DMS79 treated with DMSO at 0.1 percent for 48 hours (cell line): Measurements from ENCODE around the gene GPR55.
A peak's percentile ranks its signal among the peaks of the same experiment; 100 is the strongest.

Source experiments
- DNase-seq: peaks from one replicate; lab custom pipeline; 2025; lab: John Stamatoyannopoulos, UW

Gene GPR55

GRCh38 chr2:230919240-230919639 lies 5.8 kb downstream of the GPR55 start:
- no peak for DNase-seq

GRCh38 chr2:230916218-230916617 lies 8.8 kb downstream of the GPR55 start:
- no peak for DNase-seq

- DNase-seq, result no peak
Observed at GRCh38 chr2:230915319-230915718, 9.7 kb downstream of the GPR55 start.

- DNase-seq, result no peak
Observed at GRCh38 chr2:230914886-230915285, 10.2 kb downstream of the GPR55 start.

GRCh38 chr2:230913406-230914143 lies 11.5 kb downstream of the GPR55 start:
- DNase-seq, result no peak

GRCh38 chr2:230912724-230913123 lies 12.3 kb downstream of the GPR55 start:
- no peak for DNase-seq

GRCh38 chr2:230912046-230912445 lies 13.0 kb downstream of the GPR55 start:
- DNase-seq, result no peak

- no peak for DNase-seq
Observed at GRCh38 chr2:230910546-230911177, 14.4 kb downstream of the GPR55 start.

GRCh38 chr2:230909841-230910545 lies 15.0 kb downstream of the GPR55 start:
- no peak for DNase-seq

GRCh38 chr2:230908595-230909191 lies 16.3 kb downstream of the GPR55 start:
- DNase-seq, result peak; percentile 81

- DNase-seq, result peak; percentile 60
Observed at GRCh38 chr2:230908092-230908594, 16.9 kb downstream of the GPR55 start.

- no peak for DNase-seq
Observed at GRCh38 chr2:230907361-230908091, 17.5 kb downstream of the GPR55 start.

- DNase-seq, result no peak
Observed at GRCh38 chr2:230906471-230907230, 18.4 kb downstream of the GPR55 start.

- peak; percentile 29 for DNase-seq
Observed at GRCh38 chr2:230905448-230906421, 19.3 kb downstream of the GPR55 start.

- DNase-seq, result no peak
Observed at GRCh38 chr2:230904856-230905447, 20.1 kb downstream of the GPR55 start.

GRCh38 chr2:230903231-230904150 lies 21.6 kb downstream of the GPR55 start:
- DNase-seq, result no peak

GRCh38 chr2:230902180-230902899 lies 22.7 kb downstream of the GPR55 start:
- peak; percentile 67 for DNase-seq

- no peak for DNase-seq
Observed at GRCh38 chr2:230901006-230901405, 24.0 kb downstream of the GPR55 start.
